ENCODE results near the gene ZNF689. TPM values are rescaled to one million over a fixed set of nuclear protein-coding genes. Genes with fewer than 3 reads are reported as not detected.

Gene ZNF689
- total RNA-seq, 1 experiment from 2014 or later: 6.1 TPM

GRCh38 chr16:30651124-30652004 lies 41.2 kb upstream of the ZNF689 start:
- BruUV-seq (replicated peaks): TSS peak; percentile 23
- peak; percentile 74 for TF ChIP-seq CTCF (IDR thresholded peaks at IDR 0.05; ENCODE audit: unreplicated experiment)
- Mint-ChIP-seq H3K9me3 (ENCODE audit: unreplicated experiment) (no peaks in the 10 kb centered on the region), H3K4me3 (ENCODE audit: unreplicated experiment) (peak overlapping the region; percentile 98), H3K36me3 (ENCODE audit: insufficient read depth, unreplicated experiment) (peaks cover 47% of the 10 kb centered on the region), H3K4me1 (ENCODE audit: insufficient read depth, unreplicated experiment) (peaks cover 12% of the 10 kb centered on the region), H3K27me3 (ENCODE audit: insufficient read depth, unreplicated experiment) (no peaks in the 10 kb centered on the region), H3K27ac (ENCODE audit: low read depth, unreplicated experiment) (peak overlapping the region; percentile 94)
- peak; percentile 58 for DNase-seq (ENCODE audit: unreplicated experiment)
- intact Hi-C loops (cut with micrococcal nuclease): no loop called here
- POLR2A ChIA-PET: interaction anchor here (0.8 to 3.1 kb wide), 14 partner anchors 8 to 281 kb away, joined by 3 to 22 read pairs (median 4); partner anchors contain the start of genes DCTPP1, FBRS, SRCAP and TBC1D10B
- CTCF ChIA-PET: interaction anchor here (0.6 to 2.0 kb wide), 8 partner anchors 22 to 221 kb away, joined by 3 to 8 read pairs (median 3); partner anchors contain the start of gene DCTPP1

GRCh38 chr16:30650369-30651123 lies 40.4 kb upstream of the ZNF689 start, which contains the start of gene PRR14:
PRR14 (plus strand) TSS chr16:30650960; CDS start chr16:30651646, 686 bp downstream.
- no peak for TF ChIP-seq CTCF (IDR thresholded peaks at IDR 0.05; ENCODE audit: unreplicated experiment)
- peak; percentile 99 for DNase-seq (ENCODE audit: unreplicated experiment)
- BruUV-seq (replicated peaks): no TSS peak
- H3K9me3 Mint-ChIP-seq (ENCODE audit: unreplicated experiment): no peaks in the 10 kb centered on the region
- ChIA-PET CTCF (interaction anchor here (0.6 to 2.0 kb wide), 10 partner anchors 9 to 423 kb away, joined by 3 to 8 read pairs (median 3); partner anchors contain the start of gene DCTPP1), POLR2A (interaction anchor here (0.7 to 3.1 kb wide), 20 partner anchors 9 to 423 kb away, joined by 3 to 22 read pairs (median 4); partner anchors contain the start of genes DCTPP1, FBRS, SRCAP and TBC1D10B)
- H3K4me3 Mint-ChIP-seq (ENCODE audit: unreplicated experiment): peak within 1 kb of the TSS; percentile 98
- peaks cover 39% of the 10 kb centered on the region for H3K36me3 Mint-ChIP-seq (ENCODE audit: insufficient read depth, unreplicated experiment)
- H3K27ac Mint-ChIP-seq (ENCODE audit: low read depth, unreplicated experiment): peak within 1 kb of the TSS; percentile 94
- intact Hi-C loops (cut with micrococcal nuclease): no loop called here
- no peaks in the 10 kb centered on the region for H3K27me3 Mint-ChIP-seq (ENCODE audit: insufficient read depth, unreplicated experiment)
- H3K4me1 Mint-ChIP-seq (ENCODE audit: insufficient read depth, unreplicated experiment): peaks cover 12% of the 10 kb centered on the region

GRCh38 chr16:30649725-30650368 lies 39.7 kb upstream of the ZNF689 start:
- ChIA-PET CTCF (interaction anchor here (0.6 to 2.0 kb wide), 7 partner anchors 8 to 424 kb away, joined by 3 to 8 read pairs (median 3); partner anchors contain the start of gene DCTPP1), POLR2A (interaction anchor here (0.7 to 3.1 kb wide), 18 partner anchors 9 to 424 kb away, joined by 3 to 22 read pairs (median 4); partner anchors contain the start of genes DCTPP1, FBRS, SRCAP and TBC1D10B)
- Mint-ChIP-seq H3K4me3 (ENCODE audit: unreplicated experiment) (peak overlapping the region; percentile 98), H3K36me3 (ENCODE audit: insufficient read depth, unreplicated experiment) (peaks cover 32% of the 10 kb centered on the region), H3K9me3 (ENCODE audit: unreplicated experiment) (no peaks in the 10 kb centered on the region), H3K27ac (ENCODE audit: low read depth, unreplicated experiment) (peak overlapping the region; percentile 94), H3K27me3 (ENCODE audit: insufficient read depth, unreplicated experiment) (no peaks in the 10 kb centered on the region), H3K4me1 (ENCODE audit: insufficient read depth, unreplicated experiment) (peaks cover 12% of the 10 kb centered on the region)
- BruUV-seq (replicated peaks): TSS peak; percentile 90
- TF ChIP-seq CTCF (IDR thresholded peaks at IDR 0.05; ENCODE audit: unreplicated experiment): no peak
- DNase-seq (ENCODE audit: unreplicated experiment): no peak
- intact Hi-C loops (cut with micrococcal nuclease): no loop called here

Data from MCF 10A (cell line).